GM19043 (cell line): ENCODE results near the gene OR12D1.
"Not testable (repeated sequence)": the region's sequence is repeated elsewhere in the genome, so short reads cannot be mapped to it uniquely, and the experiment has no call there.

Experiments
- ATAC-seq: cut with Tn5 transposase; IDR thresholded peaks from one replicate; pipeline ENCODE4 v1.9.1; 2021; ENCODE audit warnings: low read depth; ENCODE audit not compliant: unreplicated experiment

The OR12D1 gene

DNA sequence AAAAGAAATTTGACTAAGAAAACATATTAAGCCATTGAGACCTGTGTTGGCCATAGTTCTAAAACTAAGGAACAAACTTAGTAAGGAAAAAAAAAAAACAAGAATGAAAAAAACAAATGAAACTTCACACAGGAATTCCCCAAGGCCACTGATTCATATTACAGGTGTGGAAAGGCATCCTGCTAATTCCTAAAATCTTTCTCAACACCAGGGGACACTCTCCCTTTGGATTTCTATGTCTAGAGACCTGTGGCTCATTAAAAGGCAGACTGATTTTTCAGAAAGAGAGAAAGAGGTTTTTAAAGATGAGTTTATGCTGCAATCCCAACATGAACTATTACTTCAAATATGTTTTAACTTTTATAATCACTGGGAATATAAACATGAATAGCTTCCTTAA, at the start of gene OR12D1:
TSS of gene OR12D1 (plus strand) at position 341 of the 400 bp plus-strand sequence.
- ATAC-seq, result no peak

DNA sequence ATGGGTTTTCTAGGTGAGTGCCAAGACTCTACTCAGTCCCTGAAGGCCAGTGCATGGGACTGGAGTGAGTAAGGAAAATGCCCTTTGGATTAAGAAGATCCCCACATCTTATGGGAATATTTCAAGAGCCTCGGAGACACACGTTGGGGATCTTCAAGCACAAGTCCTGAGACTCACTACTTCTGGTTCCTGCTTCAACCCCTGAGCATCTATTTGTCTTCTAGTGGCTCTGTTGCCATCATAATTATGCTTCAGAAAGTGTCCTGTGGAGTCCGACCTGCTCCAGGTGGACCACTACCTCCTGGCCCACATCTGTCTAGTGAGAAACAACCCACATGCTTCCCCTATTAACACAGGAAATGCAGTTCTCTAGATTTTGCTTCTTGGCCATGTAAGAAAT, 46.0 kb upstream of the OR12D1 start, which contains the start of gene OR5V1:
TSS of gene OR5V1 (minus strand) at position 101 of the 400 bp plus-strand sequence. CDS start 12,670 bp downstream, outside the sequence.
- ATAC-seq, result no peak

DNA sequence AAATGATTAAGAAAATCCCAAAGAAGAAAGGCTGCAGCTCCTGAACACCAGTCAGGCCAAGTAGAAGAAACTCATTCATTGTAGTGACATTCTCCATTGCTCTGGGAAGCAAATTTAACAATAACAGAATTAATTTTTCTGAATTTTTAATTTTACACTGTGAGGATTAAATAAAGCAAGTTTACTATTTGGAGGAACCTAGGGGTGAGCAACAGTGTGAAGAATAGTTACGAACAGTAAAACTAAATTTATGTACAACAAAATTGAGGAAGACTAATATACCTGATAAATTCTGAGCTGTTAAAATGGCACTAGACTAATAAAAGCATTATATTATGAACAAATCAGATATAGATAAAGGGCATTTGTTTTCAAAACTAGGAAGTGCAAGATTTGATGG, 39.5 kb upstream of the OR12D1 start, which contains the start of gene OR12D3:
TSS of gene OR12D3 (minus strand) at position 101 of the 400 bp plus-strand sequence. CDS start at position 97, 4 bp downstream.
- no peak for ATAC-seq

DNA sequence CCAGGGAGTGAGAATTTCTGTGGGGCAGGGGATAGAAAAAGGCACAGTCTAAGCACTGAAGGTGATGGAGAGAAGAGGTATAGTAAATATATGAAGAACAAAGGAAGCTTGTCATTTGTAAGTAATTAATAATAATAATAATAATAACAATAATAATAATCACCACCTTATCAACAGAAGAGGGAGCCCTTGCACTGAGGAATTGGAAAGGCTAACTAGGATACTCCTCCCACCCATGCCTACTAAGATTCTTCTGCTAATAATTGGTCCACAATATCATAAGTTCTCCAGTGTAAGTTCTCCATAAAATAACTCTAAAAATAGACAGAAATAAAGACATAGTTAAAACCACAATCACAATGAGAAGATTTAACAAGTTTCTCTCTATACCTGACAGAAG, 38.7 kb upstream of the OR12D1 start:
- ATAC-seq, result no peak

DNA sequence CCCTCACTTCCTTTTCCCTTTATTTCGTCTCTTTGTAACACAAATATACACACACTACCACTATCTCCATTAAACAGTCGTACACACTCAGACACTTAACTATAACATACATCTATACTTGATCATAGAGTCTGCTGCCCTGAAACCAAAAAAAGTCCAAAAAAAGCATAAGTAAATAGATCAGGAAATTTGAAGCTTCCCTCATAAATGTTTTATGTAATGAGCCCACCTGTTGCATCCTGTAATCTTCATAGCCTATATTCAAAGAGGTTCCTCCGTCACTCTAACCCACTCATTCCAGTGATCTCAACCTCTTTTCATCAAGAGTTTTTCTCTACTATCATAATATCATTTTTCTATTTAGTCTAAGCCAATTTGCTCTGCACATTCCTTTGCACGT, 26.2 kb upstream of the OR12D1 start:
- ATAC-seq, result no peak

DNA sequence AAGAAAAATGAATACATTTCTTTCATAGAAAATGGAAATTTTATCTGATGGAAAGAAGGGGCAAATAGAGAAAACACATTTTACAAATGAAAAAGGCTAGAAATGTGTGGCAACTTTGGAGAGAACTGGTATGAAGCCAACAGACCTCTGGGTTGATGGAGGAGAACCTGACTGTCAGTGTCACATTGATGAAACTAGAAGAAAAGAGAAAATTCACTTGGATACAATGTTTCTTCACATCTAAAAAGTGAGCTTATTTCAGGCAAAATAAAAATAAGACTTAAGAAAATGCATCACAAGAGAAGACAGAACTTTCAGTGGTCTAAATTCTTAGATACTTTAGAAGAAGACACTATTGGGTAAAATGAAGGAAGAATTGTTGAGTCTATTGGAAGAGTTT, 19.4 kb upstream of the OR12D1 start, which contains the start of gene OR12D2:
TSS of gene OR12D2 (plus strand) at position 301 of the 400 bp plus-strand sequence. CDS start 1,069 bp downstream, outside the sequence.
- ATAC-seq, result no peak

DNA sequence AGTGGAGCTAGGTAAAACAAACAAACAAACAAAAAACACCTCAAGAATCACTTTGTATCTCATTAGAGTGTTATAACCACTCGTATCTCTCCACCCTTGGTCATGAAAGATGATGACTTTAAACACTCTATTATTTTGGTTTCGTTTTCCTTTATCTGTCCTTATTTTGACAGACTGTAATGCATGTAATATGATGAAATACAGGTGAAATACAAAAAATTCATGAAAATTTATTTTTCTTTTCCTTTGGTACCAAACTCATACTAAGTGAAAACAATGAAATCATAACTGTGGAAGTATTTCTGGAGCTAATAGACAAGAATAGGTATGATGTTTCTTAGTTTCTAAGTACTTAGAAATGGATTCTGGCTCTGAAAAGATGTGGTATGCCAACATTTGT, 15.2 kb upstream of the OR12D1 start:
- no peak for ATAC-seq

DNA sequence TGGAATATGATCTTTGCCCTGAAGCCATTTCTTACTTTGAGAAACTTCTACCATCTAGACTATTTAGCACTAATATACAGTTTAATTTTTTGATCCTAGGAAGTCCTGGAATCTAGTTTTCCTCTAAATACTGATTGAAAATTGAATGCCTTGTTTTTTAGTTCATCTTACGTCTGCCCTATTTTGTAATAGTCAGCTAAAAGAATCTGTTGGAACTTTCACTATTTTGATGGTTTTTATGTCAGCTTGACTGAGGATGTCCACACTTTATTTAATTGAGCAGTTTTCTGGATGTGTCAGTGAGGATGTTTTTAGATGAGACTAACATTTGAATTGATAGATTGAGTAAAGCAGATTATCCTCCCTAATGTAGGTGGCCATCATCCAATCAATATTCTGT, 10.9 kb upstream of the OR12D1 start:
- no peak for ATAC-seq

DNA sequence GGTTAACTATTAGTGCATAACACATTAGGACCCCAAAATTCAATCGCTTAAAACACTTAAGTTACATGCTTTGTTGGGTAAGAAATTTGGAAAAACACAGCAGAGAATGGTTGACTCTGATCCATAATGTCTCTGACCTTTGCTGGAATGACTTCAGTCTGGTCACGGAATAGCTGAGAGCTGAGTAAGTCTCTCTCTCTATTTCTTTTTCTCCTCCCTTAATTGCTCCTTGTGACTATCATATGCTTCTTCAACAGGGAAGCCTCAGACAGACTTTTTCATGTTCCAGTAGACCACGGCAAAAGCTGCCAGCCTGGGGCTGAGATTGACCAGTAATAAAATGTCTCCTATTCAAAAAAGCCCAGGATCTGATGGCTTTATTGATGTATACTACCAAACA, 4.8 kb downstream of the OR12D1 start:
- ATAC-seq, result no peak

DNA sequence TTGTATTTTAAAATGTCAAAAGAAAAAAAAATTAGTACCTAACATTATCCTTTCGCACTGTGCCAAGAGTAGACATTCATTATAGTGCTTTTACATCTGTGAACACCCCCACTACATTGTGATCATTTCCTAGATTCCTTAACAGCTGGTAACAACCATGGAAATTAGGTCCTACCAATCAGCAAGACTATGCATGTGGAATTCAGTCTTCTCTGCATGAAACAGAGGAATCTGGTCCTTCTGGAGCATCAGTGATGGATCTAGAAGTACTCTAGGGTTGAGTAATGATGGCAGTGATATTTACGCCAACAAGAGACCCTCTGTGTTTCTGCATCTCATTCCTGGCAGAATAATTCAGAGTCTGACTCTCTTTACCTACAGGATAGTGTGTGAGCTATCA, 9.4 kb downstream of the OR12D1 start:
- ATAC-seq, result no peak

DNA sequence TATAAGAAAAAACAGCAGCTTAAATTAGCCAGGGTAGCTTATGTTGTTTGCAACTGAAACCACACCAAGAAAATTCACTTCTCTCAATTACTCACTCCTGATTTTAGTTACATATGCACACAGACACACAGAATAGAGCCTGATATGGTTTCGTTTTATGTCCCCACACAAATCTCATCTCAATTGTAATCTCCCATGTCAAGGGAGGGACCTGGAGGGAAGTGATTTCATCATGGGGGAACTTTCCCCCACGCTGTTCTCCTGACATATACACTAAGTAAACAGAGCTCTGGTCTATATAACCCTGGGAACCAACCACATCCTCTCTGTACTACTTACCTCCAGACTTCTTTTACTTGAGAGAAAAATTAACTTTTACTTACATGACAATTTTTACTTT, 9.8 kb downstream of the OR12D1 start:
- no peak for ATAC-seq

DNA sequence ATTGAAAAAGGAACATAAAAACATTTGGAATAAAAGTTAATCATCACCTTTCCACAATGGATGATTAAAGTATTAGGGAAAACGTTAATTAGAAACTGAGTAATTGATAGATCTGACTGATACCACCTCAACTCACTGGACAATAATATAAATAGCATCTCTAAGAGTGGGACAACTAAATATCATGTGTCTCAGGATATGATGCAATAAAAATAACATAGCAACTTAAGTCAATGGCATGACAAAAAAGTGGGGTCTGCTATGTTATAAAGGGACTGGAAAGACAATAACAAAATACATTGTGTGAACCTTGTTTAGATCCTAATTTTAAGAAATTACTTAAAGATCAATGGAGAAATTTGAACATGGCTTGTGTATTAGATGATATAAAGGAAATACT, 10.3 kb downstream of the OR12D1 start:
- no peak for ATAC-seq

DNA sequence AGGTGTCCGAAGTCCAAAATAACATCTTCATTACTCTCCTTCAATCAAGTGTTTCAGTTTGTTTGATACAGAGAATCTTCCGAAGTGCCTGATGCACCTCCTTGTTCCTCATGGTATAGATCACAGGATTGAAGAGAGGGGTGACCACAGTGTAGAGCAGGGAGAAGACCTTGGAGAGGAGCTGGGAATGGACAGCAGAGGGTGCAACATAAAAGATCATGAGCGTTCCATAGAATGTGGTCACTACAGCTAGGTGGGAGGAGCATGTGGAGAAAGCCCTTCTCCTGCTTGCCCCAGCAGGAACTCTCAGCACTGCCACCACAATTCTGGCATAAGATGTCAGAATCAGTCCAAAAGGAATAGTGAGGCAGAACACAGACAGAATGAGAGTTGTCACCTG, 11.9 kb downstream of the OR12D1 start:
- no peak for ATAC-seq

DNA sequence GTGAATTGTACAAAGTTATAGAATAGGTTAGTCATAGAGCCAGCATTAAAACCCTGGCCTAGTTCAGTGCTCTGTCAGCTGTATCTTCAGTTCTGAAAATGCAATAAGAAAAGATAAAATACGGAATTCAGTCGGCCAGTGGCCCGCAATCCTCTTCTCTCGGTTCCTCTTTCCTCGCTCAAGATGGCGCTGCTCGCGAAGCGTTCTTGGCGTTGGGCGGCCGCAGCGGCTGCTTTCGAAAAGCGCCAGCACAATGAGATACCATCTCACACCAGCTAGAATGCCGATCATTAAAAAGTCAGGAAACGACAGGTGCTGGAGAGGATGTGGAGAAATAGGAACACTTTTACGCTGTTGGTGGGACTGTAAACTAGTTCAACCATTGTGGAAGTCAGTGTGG, 22.0 kb downstream of the OR12D1 start:
- ATAC-seq, result not testable (repeated sequence)

DNA sequence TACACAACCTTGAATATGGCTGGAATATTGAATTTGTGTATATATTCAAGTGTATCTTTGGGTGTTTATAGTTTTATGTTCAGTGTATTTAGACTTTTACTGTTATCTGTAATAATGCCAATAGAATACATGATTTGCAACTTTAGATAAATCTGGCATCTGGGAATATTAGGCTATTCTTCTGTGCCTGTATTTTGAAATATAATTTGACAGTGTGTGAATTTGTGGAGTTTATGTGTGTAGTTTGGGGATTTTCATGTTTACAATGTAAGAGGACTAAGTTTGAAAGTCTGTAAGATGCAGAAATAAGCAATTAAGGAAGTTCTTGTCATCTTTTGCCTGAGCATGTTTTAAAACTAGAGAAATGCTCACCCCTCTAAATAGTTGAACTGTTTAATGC, 24.3 kb downstream of the OR12D1 start, which contains the start of gene OR10C1:
TSS of gene OR10C1 (plus strand) at position 301 of the 400 bp plus-strand sequence. CDS start 710 bp downstream, outside the sequence.
- ATAC-seq, result no peak

DNA sequence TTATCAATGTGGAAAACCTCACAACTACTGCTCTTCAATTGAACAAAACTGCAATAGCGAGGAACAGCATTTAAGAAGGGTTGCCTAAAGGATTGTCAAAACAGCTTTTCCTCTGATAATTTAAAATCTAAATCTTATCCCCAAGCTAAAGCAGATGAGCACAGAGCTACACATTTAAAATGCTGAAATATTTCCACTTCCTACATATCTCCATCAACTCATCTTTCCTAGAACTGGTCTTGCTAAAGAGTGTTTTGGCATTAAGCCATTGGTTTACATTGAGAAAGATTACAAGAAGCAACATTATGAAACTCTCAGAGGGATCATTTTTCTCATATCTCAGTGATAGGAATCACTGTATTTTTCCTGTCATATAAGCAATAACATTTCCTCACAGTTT, 28.0 kb downstream of the OR12D1 start:
- no peak for ATAC-seq

DNA sequence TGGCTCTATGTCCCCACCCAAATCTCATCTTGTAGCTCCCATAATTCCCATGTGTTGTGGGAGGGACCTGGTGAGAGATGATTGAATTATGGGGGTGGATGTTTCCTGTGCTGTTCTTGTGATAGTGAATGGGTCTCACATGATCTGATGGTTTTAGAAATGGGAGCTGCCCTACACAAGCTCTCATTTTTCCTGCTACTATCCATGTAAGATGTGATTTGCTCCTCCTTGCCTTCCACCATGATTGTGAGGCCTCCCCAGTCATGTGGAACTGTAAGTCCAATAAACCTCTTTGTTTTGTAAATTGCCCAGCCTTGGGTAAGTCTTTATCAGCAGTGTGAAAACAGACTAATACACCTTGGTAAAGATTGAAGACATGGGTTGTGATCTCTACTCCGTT, 29.3 kb downstream of the OR12D1 start:
- not testable (repeated sequence) for ATAC-seq

DNA sequence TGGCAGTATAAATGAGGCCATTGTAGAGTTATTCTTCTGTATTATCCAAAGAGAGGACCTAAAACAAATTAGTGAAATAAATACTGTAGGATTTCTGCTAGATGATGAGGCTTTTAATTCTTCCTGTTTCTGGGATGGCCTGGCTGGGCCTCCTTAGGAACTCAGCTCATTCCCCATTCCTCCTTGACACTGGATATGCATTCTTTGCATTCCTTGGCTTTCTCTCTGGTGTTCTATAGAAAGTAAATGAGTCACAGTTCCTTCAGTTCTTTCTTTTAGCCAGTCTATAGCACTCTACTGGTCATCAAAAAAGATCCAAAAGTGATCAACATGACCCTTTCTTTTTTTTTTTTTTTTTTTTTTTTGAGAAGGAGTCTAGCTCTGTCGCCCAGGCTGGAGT, 32.9 kb downstream of the OR12D1 start:
- no peak for ATAC-seq

DNA sequence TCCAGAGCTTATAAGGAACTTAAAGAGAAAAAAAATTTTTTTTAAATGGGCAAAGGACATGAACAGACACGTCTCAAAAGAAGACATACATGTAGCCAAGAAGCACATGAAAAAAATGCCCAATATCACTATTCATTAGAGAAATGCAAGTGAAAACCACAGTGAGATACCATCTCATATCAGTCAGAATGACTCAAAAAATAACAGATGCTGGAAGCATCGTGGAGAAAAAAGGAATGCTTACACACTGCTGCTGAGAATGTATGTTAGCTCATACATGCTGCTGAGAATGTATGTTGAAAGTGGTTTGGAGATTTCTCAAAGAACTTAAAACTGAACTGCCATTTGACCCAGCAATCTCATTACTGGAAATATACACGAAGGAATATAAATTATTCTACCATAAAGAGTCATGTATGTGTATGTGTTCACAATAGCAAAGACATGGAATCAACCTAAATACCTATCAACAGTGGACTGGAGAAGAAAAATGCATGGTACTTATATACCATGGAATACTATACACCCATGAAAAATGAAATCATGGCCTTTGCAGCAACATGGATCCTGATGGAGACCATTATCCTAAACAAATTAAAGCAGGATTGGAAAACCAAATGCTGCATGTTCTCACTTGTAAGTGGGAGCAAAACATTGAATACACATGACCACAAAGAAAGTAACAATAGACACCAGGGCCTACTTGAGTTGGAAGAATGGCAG, 36.9 kb downstream of the OR12D1 start:
- no peak for ATAC-seq

DNA sequence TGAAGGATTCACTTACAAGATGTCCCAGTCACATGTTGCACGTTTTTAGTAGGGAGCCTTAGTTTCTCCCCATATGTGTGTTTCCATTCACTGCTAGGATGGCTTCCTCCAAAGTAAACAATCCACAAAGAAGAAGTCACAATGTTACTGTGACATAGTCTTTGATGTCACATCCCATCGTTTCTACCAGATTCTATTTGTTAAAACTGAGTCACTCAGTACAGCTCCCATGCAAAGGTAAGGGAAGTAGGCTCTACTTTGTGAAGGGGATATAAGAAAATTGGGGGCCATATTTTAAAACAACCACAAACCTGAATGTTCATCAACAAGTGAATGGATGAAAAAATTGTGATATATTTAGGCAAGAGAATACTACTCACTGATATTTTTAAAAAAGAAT, 42.2 kb downstream of the OR12D1 start, which contains the start of the genes OR11A1 and OR2H1:
TSS of gene OR11A1 (minus strand) at position 101 of the 400 bp plus-strand sequence. CDS start 29,430 bp downstream, outside the sequence.
TSS of gene OR2H1 (plus strand) at position 185 of the 400 bp plus-strand sequence. CDS start 4,615 bp downstream, outside the sequence.
- ATAC-seq, result no peak

DNA sequence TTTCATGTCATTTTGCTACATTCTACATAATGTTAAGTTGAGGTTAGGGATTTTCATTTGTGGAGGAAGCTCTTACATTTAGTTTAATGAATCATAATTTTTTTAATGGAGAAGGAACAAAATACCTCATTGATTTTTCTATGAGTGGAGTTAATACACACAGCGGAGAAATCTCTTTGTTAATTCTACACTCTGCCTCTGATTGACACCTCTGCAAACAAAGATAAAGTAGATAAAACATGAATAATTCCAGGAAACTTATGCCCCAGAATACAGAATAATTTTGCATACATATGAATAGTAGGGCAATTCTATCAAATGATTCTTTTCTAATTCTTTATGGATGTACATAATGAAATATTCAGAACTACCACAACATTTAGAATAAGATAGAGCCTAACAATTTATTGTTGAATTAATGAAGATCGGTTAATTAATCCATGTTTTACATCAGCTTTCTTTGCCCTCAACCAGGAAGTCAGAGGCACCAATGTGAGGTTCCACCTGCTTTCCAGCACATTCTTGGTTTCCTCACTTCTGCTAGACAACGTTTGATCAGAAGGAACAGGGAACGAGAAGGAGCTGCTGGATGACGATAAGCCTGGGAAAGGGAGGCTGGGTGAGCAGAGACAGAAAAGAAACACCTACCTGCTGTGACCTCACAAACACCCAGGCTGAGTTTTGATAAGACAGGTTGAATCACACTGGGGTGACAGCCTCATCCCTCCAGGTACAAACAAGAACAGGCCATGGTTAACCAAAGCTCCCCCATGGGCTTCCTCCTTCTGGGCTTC, 46.5 kb downstream of the OR12D1 start:
- no peak for ATAC-seq
